Thoracic aorta (tissue), 2 donors: ENCODE data around the gene SMC3. TPM values are rescaled to one million over a fixed set of nuclear protein-coding genes. Genes with fewer than 3 reads are reported as not detected.
"Not testable (repeated sequence)": the region's sequence is repeated elsewhere in the genome, so short reads cannot be mapped to it uniquely, and the experiment has no call there.

Experiments used
- ATAC-seq: fragments of 150-250 bp; one replicate; pipeline ENCODE4 v1.8.0; 2017; ENCODE audit warnings: low read depth; ENCODE audit not compliant: insufficient number of reproducible peaks, low FRiP score
- DNase-seq: peaks from one replicate; pipeline ENCODE4 v3.0.0-alpha.2; 2020; ENCODE audit warnings: low spot score
- H3K27ac ChIP-seq, 2 donors: fragments of 200-600 bp; sonication (generic); 1 replicate in 1 of 2; 2 replicates in 1 of 2; pipeline ENCODE4 v1.5.1; 2016; ENCODE audit warnings: mild to moderate bottlenecking in 2 of 2, moderate library complexity in 2 of 2
- H3K27me3 ChIP-seq: fragments of 200-600 bp; sonication (generic); replicated peaks from 2 replicates; pipeline ENCODE4 v1.6.0; 2016; ENCODE audit warnings: mild to moderate bottlenecking; ENCODE audit not compliant: insufficient read depth
- H3K36me3 ChIP-seq: fragments of 200-600 bp; sonication (generic); one replicate; pipeline ENCODE4 v1.5.1; 2016
- H3K4me1 ChIP-seq, 2 donors: fragments of 200-600 bp; sonication (generic); 1 replicate in 1 of 2; 2 replicates in 1 of 2; pipeline versions ENCODE4 v1.5.1 to v1.6.0; 2016; ENCODE audit warnings: low read depth in 2 of 2, mild to moderate bottlenecking in 1 of 2; ENCODE audit not compliant: control insufficient read depth in 1 of 2
- H3K4me3 ChIP-seq: fragments of 200-600 bp; sonication (generic); 2 replicates; pipeline ENCODE4 v1.5.1; 2016; ENCODE audit warnings: mild to moderate bottlenecking
- H3K9me3 ChIP-seq: fragments of 200-600 bp; sonication (generic); 2 replicates; pipeline ENCODE4 v1.5.1; 2016
- total RNA-seq, 2 donors: library from RNA; depleted of rRNA; stranded (reverse); fragments of >200 nt; gene quantifications; one replicate each; pipeline versions ENCODE4 v1.1.0 to v1.2.3, GENCODE V29; 2016
- TF ChIP-seq, protein P1 (sequence below): fragments of 200-600 bp; sonication (generic); IDR thresholded peaks from one replicate; pipeline ENCODE4 v1.5.1; 2019; ENCODE audit warnings: antibody characterized with exemption

The SMC3 gene
- total RNA-seq, 2 donors from 2014 or later: 19.8 to 32.7 TPM

DNA sequence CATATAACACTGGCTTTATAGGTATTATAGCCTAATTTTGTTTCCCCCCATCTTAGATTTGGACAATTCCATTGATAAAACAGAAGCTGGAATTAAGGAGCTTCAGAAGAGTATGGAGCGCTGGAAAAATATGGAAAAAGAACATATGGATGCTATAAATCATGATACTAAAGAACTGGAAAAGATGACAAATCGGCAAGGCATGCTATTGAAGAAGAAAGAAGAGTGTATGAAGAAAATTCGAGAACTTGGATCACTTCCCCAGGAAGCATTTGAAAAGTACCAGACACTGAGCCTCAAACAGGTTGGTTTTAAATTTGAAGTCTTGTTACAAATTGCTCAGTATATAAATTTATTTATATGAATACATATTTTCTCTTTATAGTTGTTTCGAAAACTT lies 34.1 kb downstream of the SMC3 start:
- H3K27me3 ChIP-seq: no peaks in the 10 kb centered on the region
- no peaks in the 10 kb centered on the region for H3K9me3 ChIP-seq

GRCh38 chr10:110608087-110608486 lies 40.6 kb downstream of the SMC3 start:
- H3K9me3 ChIP-seq: no peaks in the 10 kb centered on the region
- TF ChIP-seq, protein P1, sequence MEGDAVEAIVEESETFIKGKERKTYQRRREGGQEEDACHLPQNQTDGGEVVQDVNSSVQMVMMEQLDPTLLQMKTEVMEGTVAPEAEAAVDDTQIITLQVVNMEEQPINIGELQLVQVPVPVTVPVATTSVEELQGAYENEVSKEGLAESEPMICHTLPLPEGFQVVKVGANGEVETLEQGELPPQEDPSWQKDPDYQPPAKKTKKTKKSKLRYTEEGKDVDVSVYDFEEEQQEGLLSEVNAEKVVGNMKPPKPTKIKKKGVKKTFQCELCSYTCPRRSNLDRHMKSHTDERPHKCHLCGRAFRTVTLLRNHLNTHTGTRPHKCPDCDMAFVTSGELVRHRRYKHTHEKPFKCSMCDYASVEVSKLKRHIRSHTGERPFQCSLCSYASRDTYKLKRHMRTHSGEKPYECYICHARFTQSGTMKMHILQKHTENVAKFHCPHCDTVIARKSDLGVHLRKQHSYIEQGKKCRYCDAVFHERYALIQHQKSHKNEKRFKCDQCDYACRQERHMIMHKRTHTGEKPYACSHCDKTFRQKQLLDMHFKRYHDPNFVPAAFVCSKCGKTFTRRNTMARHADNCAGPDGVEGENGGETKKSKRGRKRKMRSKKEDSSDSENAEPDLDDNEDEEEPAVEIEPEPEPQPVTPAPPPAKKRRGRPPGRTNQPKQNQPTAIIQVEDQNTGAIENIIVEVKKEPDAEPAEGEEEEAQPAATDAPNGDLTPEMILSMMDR: no peak
- peaks cover 10% of the 10 kb centered on the region for H3K36me3 ChIP-seq
- H3K4me3 ChIP-seq: no peak overlapping the region
- no peaks in the 10 kb centered on the region for H3K4me1 ChIP-seq
- no peak overlapping the region for H3K27ac ChIP-seq
- ATAC-seq (no peak), DNase-seq (no peak)
- H3K27me3 ChIP-seq: no peaks in the 10 kb centered on the region

More for the DNA sequence above, 34.1 kb downstream of the SMC3 start:
- H3K4me3 ChIP-seq: no peak overlapping the region
- no peaks in the 10 kb centered on the region for H3K4me1 ChIP-seq
- ATAC-seq (no peak), DNase-seq (no peak)
- H3K27ac ChIP-seq: no peak overlapping the region
- peaks cover 36% of the 10 kb centered on the region for H3K36me3 ChIP-seq
- TF ChIP-seq, protein P1: no peak

GRCh38 chr10:110609605-110610004 lies 42.1 kb downstream of the SMC3 start:
- H3K4me3 ChIP-seq: no peak overlapping the region
- peaks cover 3% of the 10 kb centered on the region for H3K36me3 ChIP-seq
- DNase-seq (no peak), ATAC-seq (no peak)
- H3K9me3 ChIP-seq: no peaks in the 10 kb centered on the region
- H3K27me3 ChIP-seq: no peaks in the 10 kb centered on the region
- TF ChIP-seq, protein P1: no peak
- no peaks in the 10 kb centered on the region for H3K4me1 ChIP-seq
- H3K27ac ChIP-seq: no peak overlapping the region

DNA sequence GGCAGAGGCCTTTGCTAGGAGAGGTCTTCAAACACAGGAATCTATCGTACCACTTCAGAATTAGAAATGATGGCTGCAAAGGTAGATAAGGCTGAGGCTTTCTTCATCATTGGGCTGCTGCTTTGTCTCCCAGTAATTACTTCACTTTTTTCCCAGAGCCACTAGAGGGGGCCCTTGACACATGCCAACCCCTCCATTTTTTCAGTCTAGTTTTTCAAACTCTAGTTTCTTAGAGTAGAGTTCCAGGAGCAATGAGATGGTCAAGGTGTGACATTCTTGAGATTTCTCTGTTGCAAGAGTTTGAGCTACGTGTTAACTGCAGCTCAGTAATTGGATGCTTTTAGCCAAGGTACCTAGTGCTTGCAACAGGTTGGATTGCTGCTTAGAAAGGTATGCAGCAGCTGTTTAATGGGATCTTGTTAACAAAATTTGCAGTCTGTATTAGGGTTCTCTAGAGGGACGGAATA lies 42.8 kb downstream of the SMC3 start:
- TF ChIP-seq, protein P1: peak; percentile 77
- no peak overlapping the region for H3K4me3 ChIP-seq
- H3K36me3 ChIP-seq: no peaks in the 10 kb centered on the region
- ATAC-seq (no peak), DNase-seq (no peak)
- no peaks in the 10 kb centered on the region for H3K27me3 ChIP-seq
- no peaks in the 10 kb centered on the region for H3K4me1 ChIP-seq
- H3K27ac ChIP-seq: no peak overlapping the region
- no peaks in the 10 kb centered on the region for H3K9me3 ChIP-seq

- not testable (repeated sequence) for H3K27me3 ChIP-seq, ATAC-seq, H3K4me3 ChIP-seq, H3K9me3 ChIP-seq, H3K4me1 ChIP-seq, DNase-seq, H3K27ac ChIP-seq, H3K36me3 ChIP-seq
Measured at GRCh38 chr10:110610781-110611180, 43.3 kb downstream of the SMC3 start.

DNA sequence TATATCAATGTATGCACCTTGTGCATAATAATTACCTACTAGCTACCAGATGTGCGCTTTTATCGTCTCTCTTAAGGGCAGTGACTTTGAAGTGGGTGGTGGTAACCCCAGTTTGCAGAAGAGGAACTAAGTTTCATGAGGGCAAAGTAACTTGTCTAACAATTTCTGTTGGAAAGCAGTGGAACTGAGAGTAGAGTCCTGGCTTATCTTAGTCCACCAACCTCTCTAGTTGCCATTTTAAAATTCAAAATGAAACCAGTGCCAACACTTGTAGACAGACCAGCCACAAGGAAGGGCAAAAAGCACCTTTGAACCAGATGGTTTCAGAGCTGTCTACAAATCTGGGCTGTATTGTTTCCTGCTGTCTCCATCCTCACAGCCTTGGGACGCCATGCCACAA lies 44.6 kb downstream of the SMC3 start:
- DNase-seq: no peak
- Histone ChIP-seq H3K4me3 (no peak overlapping the region), H3K27ac (no peak overlapping the region), H3K27me3 (no peaks in the 10 kb centered on the region), H3K36me3 (no peaks in the 10 kb centered on the region), H3K9me3 (no peaks in the 10 kb centered on the region), H3K4me1 (no peaks in the 10 kb centered on the region)
- TF ChIP-seq, protein P1: no peak
- ATAC-seq: no peak
